ENCODE measurements around the gene FMOD.

Gene FMOD

DNA sequence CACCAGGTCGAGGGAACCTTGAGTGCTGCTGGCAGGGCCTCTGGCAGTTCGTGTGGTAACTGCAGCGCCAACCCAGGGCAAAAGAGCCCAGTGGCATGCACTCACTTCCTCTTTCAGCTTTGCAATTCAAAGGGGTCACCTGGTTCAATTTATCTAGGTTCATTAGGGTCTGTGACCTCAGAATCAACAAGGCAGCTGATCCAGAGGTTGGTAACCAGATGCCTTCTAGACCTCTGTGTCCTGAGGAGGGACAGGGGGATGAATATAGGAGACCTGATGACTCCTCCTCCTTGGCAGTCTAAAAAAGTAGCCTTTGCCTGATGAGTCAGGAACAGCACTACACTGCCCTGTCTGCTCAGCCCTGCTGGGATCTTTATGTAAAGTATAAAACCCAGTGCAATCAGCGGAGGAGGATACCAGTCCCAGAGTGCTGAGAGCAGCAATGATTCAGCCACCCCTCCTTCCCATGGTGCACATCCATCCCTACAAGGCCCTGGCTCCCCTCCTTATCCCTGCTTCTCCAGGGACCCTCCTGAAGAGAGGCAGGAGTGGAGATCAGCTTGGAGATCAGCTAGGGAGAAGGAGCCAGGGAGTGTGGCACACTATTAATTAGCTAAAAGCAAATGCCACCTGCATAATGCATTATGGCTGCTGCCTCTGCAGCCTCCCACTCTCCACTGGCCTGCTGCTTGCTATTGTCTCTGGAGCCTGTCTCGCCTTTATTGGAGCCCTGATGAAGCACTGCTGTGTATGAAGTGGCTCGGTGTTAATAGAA, 11.2 kb upstream of the FMOD start:
- DNase-seq, result peak in 2 of 51 donors; percentile 47 to 48

DNA sequence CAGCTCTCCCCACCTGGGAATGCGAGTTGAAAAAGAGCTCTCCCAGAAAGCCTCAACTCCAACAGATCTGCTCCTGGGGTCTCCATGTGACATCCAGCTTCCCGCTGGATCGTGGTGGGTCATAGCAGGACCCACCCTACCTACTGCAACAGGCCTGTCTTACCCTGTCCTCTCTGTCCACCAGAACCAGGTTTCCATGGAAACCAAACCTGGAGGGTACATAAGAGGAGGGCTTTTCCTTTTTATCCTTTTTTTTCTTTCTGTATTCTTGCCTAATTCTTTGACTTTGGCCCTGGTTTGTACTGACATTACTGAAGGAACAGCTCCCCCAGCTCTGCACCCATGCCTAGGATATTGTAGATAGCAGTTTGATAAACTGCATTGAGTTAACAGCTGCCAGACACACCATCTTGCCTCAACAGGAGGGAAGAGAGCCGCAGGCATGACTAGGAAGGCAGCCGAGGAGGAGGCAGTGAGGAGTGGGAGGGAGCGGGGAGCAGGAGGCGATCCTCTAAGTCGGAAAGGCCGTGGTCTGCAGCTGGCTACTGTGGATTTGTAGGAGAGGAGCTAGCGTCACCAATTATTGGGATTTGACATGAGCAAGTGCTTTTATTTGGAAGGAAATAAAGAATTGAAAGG, 9.7 kb upstream of the FMOD start:
- peak in 1 of 51 donors; percentile 42 for DNase-seq

DNA sequence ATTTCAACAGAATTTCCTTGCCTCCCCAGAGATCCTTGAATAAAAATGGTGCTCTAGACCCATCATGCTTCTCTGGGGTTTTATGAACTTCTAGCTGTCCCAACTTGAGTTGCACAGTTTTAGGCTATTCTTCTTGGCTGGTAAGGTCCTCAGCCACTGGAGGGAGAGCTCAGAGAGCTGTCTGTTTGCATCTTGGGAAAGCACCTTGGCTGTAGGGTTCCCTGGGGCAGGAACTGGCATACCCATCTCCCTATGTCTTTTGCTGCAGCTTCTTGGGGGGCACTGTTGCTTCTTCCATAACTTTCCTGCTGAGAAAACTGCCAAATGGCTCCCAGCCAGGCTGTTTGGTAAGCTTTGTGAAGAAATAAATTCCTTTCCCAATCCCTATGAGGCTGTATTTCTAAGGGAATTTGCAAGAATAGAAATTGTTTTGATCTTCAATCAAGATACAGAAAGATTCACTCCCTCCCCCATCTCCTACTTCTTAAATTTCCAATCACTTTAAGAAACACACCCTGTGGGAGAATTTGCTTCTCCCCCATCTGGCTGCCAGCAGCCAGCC, 8.2 kb upstream of the FMOD start:
- no peak for DNase-seq

DNA sequence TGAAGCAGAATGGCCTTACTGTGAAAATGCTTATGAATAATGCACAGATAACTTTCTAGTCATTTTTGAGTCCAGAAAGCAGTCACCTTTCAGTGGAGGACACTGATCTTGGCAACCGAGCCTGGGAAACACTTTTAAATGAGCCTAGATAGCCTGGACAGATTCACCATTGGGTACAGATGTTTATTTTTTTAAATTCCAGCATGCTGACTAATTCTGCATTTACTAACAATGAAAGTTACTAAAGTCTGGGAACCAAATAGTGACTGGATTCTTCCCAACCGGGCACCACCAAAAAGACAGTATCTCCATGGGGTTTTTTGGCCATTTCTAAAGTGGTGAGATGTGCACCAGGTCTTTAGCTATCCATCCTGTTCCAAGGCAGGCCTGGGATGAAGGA, 3.3 kb upstream of the FMOD start:
- DNase-seq, result no peak

DNA sequence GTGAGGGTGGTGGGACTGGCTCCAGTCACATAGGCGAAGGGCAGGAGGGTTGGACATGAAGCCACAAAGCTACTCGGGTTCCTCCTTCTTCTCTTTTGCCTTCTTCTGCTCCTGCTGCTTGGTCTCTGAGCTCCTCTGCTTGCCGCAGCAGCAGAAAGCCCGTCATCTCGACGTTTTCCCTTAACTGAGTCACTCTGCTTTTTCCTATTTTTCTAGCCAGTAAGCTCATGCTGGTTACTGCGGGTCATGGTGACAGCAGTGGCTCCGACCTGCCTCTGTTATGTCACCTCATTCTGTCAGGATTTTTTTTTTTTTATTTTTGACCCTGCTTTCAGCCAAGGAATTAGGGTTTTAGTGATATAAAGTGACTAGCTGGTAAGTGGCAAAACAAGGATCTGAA, 2.6 kb upstream of the FMOD start:
- no peak for DNase-seq

DNA sequence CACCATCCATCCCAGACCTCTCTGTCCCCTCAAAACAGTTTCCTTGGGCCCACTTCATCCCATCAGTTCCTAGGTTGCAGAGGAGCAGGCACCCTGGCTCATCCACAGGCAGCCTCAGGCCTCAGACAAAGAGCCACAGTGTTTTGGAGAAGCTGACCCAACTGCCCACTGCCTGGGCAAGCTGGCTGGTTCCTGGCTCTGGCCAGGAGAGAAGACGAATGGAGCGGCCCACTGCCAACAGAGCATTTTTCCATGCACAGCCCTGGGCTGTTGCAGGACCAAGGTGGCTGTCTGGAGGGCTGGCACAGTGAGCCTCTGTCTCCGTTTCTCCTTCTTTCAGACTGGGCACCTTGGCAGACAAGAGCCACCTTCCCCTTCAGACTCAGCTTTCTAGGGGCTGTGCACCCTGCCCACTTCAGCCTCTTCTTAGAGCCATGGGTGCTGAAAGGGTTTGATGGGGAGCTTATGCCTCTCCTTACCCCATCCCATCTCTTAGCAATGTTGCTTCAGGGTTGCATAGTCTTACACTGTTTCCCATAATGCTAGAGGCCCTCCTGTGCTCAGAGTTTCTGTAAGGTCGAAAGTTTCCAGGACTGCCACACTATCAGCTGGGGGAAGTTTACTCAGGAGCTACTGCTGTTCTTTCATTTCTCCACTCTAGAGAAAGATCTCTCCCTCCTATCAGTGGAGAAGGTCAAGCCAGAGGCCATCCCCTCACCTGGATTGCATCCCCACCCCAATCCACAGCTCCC, 973 bp downstream of the FMOD start:
- DNase-seq, result peak in 30 of 51 donors; percentile 14 to 76 (median 36)

DNA sequence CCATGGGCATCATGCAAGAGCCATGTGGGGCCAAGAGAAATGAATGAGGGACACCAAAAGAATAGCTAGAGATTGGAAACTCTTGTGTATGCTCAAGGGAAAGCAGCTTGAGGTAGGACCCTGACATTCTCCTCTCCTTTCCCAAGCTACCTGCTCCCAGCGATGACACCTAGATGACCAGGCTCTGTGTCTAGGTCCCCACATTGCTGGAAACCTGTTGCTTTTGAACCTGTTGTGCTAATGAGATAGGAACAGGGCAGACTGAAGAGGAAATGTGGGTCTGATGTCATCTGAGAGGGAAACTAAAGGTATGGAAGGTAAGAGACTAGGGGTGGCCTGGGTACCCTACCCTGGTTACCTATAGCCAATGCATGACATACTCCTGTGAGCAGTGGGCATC, 1.8 kb downstream of the FMOD start:
- DNase-seq, result no peak

DNA sequence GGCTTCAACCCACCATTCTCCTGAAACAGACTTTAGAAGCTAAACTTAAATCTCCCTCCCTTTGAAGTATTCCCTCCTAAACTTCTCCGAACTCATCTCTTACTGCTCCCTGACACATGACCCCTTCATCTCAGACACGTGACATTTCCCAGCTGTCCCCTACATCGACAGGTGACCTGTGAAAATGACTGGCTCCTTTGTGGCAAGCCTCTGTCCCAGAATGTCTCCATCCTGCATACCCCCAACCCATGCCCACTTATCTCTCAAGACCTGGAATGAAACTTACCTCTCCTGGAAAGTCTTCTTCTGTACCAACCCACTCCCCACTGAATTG, 4.2 kb downstream of the FMOD start:
- DNase-seq, result no peak

DNA sequence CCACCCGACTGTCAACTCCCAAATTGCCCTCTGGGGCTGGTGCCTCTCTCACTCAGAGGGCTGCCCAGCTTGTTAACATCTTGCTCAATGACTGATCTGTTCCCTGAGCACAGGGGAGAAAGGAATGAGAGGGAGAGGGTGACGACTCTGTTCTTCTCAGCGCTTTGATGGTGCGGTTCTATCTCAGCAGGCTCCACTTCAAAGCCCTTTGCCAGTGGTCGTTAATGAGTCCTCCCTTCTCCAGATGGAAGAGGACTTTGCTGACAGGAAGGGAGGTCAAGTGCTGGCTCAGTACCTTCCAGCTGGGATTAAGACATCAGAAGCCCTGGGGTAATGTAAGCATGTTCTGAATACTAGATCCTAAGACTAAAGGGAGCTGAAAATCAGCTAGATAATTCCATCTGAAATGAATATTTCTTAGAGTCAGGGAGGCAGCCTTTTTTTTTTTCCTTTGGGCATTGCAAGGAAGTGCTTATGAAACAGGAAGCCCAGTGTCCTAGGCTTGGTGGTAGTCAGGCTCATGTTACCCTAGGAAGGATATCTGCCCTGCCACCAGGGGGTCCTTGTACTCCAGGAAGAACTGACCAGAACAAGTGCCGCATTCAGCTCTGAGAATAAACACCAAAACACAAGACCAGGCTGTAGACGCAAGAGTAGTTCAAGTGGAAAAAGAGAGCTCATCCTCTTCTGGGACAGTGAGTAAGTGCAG, 4.7 kb downstream of the FMOD start:
- no peak for DNase-seq

DNA sequence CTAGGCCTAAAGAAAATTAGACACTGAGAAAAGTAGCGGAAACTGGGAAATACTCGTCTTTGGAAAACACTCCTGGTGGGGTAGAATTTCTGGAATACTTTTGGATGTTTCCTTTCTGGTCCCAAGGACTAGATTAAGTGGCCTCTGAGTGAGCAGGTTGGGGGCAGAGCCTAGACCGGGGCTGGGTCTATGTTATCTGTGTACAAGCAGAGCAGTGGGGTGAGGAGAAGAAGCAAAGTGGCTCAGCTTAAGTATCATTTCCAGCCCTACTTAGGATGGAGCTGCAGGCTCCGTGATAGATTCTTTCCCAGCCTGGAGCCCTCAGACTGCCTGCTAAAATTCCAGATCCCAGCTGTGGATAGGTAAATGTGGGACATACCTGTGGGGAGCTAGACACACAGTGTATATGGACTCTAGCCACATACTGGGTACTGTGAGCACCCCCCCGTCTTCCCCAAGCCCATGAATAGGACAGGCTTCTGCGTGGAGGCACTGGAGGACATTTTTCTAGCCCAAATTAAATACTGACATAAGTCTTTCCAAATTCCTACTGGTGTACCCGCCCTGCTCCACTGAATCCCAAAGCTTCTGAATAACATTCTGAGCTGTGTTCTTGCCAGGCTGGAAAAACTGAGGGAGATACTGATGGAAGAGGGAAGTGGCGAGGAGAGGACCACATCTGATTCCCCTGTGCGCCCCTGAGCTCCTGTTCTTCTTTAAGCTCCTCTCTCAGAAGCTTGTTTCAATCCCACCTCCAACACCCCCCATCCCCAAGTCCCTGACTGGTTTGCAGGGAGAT, 6.8 kb downstream of the FMOD start:
- DNase-seq, result no peak

DNA sequence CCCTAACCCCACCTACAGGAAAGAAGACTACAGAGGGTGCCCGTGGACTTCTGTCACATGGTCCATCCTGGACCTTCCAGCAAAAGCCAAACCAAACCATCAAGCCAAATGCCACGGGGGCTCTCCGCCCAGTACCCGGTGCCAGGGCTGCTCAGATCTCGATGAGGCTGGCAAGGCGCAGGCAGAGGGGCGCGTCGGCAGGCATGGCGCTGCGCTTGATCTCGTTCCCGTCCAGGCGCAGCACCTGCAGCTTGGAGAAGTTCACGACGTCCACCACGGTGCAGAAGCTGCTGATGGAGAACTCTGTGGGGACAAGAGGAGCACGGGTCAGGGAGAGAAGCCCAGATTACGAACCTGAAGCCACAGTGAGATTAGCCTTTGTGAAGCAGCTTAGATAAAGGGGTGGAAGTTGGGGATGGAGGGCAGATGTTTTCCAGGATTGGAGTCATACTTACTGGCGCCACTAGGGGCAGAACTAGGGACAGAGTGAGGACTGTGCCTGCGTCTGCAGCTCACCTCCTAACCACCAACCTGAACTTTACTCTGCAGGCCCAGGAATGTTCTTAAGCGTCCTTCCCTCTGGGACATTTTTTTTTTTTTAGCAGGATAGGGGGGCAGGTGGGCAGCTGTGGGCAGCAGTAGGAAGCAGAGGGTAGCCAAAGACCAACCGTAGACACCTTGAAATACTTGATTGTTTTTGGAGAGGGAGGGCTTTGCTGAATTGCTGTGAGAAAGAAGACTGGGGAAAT, 8.6 kb downstream of the FMOD start:
- peak in 14 of 51 donors; percentile 8 to 53 (median 28) for DNase-seq

DNA sequence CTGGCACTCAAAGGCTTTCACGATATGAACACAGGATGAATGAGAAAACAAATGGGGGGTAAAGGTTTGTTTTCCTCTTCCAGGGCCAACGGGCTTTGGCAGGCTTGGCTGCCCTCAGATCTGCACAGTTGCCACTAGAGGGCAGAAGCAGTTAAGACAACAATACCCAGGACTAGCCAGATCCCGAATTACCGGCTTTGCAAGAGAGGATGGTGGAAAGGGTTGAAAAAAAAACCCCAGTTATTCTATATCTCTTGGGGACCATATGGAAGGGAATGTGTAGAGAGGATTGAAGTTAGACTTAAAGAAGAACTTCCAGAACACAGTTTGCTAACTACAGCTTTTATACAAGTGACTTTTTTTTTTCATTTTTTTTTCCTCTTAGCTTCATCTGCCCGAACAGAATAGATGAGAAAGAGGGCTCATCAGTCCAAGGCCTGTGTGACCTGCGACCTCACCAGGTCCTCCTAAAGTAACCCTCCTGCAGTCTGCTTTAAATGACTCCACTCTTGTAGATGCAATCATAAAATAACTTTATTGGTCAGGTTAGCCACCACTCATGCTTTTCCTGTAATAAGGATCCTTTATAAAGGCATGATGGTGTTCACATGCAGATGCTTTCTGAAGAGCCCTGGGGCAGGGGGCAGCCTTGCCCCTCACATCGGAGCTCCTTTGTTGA, 10.7 kb downstream of the FMOD start:
- DNase-seq, result peak in 40 of 51 donors; percentile 13 to 85 (median 56)

DNA sequence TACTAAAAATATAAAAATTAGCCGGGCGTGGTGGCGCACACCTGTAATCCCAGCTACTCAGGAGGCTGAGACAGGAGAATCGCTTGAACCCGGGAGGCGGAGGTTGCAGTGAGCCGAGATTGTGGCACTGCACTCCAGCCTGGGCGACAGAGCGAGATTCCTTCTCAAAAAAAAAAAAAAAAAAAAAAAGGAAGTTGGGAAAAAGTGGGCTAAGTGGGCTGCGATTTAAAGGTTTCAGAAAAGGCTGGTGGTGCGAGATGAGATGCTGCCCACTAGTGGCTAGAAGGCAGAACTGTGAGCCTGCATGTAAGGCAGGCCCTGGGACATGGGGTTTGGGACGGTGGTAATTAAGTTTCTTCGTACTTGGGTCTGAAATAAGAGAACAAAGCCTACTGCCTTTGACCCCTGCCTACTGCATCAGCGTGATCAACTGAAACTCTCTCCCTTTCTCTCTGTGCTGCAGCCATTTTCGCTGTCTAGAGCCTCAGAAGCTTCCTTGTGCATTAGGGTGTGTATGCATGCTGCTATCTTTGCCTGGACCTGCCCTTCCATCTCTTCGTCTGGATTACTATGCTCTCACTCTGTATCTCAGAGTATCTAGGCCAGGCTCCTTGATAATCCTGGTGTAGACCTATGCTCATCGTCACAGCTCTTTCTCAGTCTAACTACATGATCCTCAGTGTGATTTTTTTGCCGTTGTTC, 12.4 kb downstream of the FMOD start:
- DNase-seq, result peak in 34 of 51 donors; percentile 6 to 72 (median 40)

DNA sequence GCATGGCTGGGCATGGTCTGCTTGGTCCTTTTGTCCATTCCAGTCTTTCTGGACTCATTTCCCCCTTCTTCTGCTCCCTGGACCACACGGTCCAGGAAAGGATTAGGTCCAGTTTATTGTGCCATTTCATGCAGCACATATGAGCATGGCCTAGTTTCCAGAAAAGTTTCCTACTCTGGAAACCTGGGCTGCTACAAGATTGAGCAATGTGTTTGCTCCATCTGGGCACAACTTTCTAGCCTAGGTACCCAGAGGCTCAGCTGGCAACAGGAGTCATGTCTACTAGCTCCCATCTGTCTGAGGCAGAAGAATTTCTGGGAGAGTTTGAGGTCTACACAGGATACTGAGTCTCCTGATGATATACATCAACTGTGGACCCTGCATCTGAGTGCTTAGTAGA, 14.8 kb downstream of the FMOD start:
- DNase-seq, result no peak

DNA sequence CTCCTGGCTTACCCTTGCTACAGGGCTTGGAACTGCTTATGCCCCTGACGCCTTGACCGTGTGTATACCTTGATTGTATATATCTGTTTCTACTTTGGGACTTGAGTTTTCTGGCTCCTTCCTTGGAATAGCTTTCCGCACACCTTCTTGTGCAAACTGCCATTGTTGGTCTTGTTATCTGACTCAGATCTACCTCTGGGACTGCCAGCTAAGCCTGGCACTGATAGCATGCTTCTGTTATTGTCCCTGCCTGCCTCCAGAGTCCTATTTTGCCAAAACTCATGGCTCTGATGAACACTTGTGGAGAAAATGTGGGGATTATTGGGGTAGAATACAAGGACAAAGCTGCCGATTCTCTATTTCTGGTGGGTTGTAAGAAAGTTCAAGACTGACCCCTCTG, 15.4 kb downstream of the FMOD start:
- DNase-seq, result no peak

DNA sequence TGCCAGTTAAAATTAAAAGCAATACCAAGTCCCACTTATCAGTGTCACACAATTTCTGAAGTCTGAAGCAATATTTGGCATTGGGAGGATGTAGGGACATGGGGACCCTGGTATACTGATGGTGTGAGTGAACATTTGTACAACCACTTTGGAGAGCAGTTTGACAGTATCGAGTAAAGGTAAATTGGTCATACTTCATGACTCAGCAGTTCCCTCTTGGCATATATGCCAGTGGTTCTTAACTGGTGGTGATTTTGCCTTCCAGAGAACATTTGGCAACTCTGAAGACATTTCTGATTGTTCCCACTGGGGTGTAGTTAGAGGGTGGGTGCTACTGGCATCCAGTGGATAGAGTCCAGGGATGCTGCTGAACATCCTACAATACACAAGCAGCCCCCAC, 19.7 kb downstream of the FMOD start:
- DNase-seq, result no peak

DNA sequence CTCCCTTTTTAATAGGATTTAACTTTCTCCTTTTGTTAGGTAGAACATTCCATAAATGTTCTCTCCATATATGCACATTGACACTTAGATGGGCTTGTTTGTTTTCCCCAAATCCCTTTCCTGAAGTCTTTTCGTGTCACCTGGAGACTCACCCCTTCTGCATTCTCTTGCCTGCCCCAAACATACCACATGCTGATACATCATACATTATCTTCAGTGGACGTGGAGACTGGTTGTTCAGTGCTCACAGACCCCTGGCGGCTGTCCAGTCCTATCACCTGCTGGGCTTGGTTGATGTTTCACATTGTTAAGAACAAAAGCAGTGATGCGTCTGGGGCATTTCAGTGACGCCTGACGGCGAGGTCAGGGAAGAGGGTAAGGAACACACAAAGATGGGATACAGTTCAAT, 22.2 kb downstream of the FMOD start:
- DNase-seq, result peak in 1 of 51 donors; percentile 23

DNA sequence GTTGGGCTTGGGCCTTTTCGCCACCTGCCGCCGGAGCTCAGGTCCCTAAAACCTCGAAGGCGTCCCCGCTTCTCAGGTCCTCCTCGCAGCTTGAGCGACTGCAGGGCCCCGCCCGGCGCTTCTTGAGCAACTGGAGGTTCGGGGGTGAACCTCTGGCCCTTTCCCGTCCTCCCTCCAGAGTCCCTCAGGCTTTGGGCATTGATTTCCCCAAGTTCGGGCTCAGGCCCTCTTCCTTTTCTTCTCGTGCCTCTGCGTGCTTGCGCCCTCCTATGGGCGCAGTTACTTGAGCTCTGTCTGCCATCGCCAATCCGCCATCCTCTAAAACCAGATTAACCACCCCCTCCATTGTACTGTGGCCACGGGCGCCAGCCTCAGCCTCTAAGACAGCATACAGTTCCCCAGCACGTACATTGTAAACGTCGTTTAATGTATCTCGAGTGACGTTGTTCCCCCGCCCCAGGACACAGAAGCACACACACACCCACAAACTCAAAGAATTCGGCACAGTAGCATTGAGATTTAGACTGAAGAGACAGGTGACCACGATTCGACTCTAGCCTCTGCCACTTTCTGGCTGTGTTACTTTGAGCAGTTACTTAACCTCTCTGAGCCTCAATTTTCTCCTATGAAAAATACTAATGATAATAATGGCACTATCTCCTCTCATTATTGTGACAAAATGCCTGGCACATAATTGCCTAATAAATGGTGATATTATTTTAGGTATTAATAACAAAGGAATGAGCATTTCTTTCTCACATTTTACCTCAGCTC, 23.1 kb downstream of the FMOD start:
- DNase-seq, result peak in 35 of 51 donors; percentile 38 to 87 (median 68)

Measured in hypothalamus (tissue), 51 donors.